Activated naive CD4-positive, alpha-beta T cell (primary cell): ENCODE data around the gene B9D1.

Experiments
- DNase-seq, 4 experiments: peaks; one replicate each; lab custom pipeline; 2025; lab: John Stamatoyannopoulos, UW

The B9D1 gene

GRCh38 chr17:19303367-19303776 is 59.2 kb downstream of the B9D1 start:
- DNase-seq: no peak

GRCh38 chr17:19302791-19303331 is 59.7 kb downstream of the B9D1 start:
- no peak for DNase-seq

- DNase-seq: no peak
These were observed 60.5 kb downstream of the B9D1 start for GRCh38 chr17:19301973-19302372.

- DNase-seq: no peak
These were observed 61.1 kb downstream of the B9D1 start for GRCh38 chr17:19301274-19301951.

- DNase-seq: no peak
These were observed 62.7 kb downstream of the B9D1 start for GRCh38 chr17:19299866-19300265.

GRCh38 chr17:19299214-19299747 is 63.2 kb downstream of the B9D1 start:
- DNase-seq: no peak

- DNase-seq: no peak
These were observed 63.8 kb downstream of the B9D1 start for GRCh38 chr17:19298569-19299213.

GRCh38 chr17:19296786-19297778 is 65.4 kb downstream of the B9D1 start:
- DNase-seq: no peak

GRCh38 chr17:19295473-19296135 is 66.9 kb downstream of the B9D1 start:
- DNase-seq: no peak

GRCh38 chr17:19294443-19294842 is 68.1 kb downstream of the B9D1 start:
- no peak for DNase-seq
